ENCODE results near the gene CECR2.

DNA sequence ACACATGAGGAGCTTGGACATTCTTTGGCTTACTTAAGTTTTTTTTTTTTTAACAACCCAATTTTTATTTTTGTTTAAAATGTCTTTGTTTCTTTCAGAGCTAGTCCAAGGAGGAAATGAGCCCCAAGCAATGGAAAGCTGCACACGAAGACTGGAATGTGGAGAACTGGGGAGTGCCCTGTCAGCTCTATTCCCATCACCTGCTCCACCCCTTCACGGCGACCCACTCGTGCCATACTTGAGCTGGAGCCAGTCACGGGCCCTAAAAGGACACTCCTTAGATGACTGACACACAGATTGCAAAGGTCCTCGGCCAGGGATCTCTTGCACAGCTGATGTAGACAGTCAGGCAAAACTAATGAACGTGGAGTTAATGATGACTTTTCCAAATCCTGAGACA lies 183.5 kb downstream of the CECR2 start:
- TF ChIP-seq, protein P1, sequence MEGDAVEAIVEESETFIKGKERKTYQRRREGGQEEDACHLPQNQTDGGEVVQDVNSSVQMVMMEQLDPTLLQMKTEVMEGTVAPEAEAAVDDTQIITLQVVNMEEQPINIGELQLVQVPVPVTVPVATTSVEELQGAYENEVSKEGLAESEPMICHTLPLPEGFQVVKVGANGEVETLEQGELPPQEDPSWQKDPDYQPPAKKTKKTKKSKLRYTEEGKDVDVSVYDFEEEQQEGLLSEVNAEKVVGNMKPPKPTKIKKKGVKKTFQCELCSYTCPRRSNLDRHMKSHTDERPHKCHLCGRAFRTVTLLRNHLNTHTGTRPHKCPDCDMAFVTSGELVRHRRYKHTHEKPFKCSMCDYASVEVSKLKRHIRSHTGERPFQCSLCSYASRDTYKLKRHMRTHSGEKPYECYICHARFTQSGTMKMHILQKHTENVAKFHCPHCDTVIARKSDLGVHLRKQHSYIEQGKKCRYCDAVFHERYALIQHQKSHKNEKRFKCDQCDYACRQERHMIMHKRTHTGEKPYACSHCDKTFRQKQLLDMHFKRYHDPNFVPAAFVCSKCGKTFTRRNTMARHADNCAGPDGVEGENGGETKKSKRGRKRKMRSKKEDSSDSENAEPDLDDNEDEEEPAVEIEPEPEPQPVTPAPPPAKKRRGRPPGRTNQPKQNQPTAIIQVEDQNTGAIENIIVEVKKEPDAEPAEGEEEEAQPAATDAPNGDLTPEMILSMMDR (IDR thresholded peaks at IDR 0.05): no peak
- TF ChIP-seq TCF7L2 (IDR thresholded peaks at IDR 0.05; ENCODE audit: low read depth, low read length) (no peak), POLR2AphosphoS5 (IDR thresholded peaks at IDR 0.05; ENCODE audit: low read depth, low read length) (no peak)
- TF ChIP-seq, protein P2, sequence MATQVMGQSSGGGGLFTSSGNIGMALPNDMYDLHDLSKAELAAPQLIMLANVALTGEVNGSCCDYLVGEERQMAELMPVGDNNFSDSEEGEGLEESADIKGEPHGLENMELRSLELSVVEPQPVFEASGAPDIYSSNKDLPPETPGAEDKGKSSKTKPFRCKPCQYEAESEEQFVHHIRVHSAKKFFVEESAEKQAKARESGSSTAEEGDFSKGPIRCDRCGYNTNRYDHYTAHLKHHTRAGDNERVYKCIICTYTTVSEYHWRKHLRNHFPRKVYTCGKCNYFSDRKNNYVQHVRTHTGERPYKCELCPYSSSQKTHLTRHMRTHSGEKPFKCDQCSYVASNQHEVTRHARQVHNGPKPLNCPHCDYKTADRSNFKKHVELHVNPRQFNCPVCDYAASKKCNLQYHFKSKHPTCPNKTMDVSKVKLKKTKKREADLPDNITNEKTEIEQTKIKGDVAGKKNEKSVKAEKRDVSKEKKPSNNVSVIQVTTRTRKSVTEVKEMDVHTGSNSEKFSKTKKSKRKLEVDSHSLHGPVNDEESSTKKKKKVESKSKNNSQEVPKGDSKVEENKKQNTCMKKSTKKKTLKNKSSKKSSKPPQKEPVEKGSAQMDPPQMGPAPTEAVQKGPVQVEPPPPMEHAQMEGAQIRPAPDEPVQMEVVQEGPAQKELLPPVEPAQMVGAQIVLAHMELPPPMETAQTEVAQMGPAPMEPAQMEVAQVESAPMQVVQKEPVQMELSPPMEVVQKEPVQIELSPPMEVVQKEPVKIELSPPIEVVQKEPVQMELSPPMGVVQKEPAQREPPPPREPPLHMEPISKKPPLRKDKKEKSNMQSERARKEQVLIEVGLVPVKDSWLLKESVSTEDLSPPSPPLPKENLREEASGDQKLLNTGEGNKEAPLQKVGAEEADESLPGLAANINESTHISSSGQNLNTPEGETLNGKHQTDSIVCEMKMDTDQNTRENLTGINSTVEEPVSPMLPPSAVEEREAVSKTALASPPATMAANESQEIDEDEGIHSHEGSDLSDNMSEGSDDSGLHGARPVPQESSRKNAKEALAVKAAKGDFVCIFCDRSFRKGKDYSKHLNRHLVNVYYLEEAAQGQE (IDR thresholded peaks at IDR 0.05; ENCODE audit: insufficient read depth in 1 of 2, low read depth in 2 of 2, low read length in 1 of 2): no peak
